ENCODE measurements around the gene PLCB1.

The PLCB1 gene

GRCh38 chr20:8700756-8701155 lies 568.7 kb downstream of the PLCB1 start:
- Histone ChIP-seq H3K4me1 (ENCODE audit: control insufficient read depth in 2 of 2, insufficient read depth in 1 of 2, low read depth in 1 of 2, low read length in 2 of 2) (no peaks in the 10 kb centered on the region), H4K8ac (ENCODE audit: low read depth, low read length) (no peak overlapping the region), H2AK5ac (ENCODE audit: low read depth, low read length) (no peak overlapping the region), H3K36me3 (replicated peaks in 1 of 2; ENCODE audit: control insufficient read depth in 2 of 2, insufficient read depth in 2 of 2, low read length in 2 of 2) (peaks cover 0 to 2% of the 10 kb centered on the region in 2 donors), H3K79me1 (ENCODE audit: low read depth, low read length) (no peaks in the 10 kb centered on the region), H2AFZ (ENCODE audit: low read length) (no peak overlapping the region), H3K27ac (replicated peaks; ENCODE audit: low read length) (no peak overlapping the region), H2BK12ac (ENCODE audit: low read length) (no peak overlapping the region), H3K4me2 (ENCODE audit: insufficient read depth, low read length, poor library complexity, severe bottlenecking) (no peak overlapping the region), H2BK120ac (ENCODE audit: low read depth, low read length) (no peak overlapping the region), H2BK15ac (ENCODE audit: low read length) (no peak overlapping the region), H3K23ac (ENCODE audit: low read depth, low read length, poor library complexity) (no peak overlapping the region), H3K14ac (ENCODE audit: low read length) (no peak overlapping the region), H3K4ac (ENCODE audit: low read length) (no peak overlapping the region), H3K9me3 (replicated peaks in 1 of 2; ENCODE audit: control insufficient read depth in 2 of 2, insufficient read depth in 1 of 2, low read depth in 1 of 2, low read length in 2 of 2) (no peaks in the 10 kb centered on the region), H3K18ac (ENCODE audit: low read length) (no peak overlapping the region), H2BK5ac (ENCODE audit: low read length) (no peak overlapping the region), H3K4me3 (ENCODE audit: low read length in 2 of 2) (no peak overlapping the region), H4K91ac (ENCODE audit: low read depth, low read length, poor library complexity) (no peak overlapping the region), H3K27me3 (ENCODE audit: control insufficient read depth in 3 of 3, insufficient read depth in 3 of 3, low read depth in 1 of 3, low read length in 3 of 3) (no peaks in the 10 kb centered on the region), H3K9ac (ENCODE audit: low read depth, low read length, poor library complexity) (no peak overlapping the region)
- whole genome bisulfite sequencing, 2 donors (ENCODE audit: extremely low coverage in 2 of 2, insufficient read length in 2 of 2, insufficient replicate concordance in 1 of 2), result no CpG with 5 or more reads among the region's 2 CpGs
- no peak for DNase-seq (ENCODE audit: low spot score)

- no CpG with 5 or more reads among the region's 5 CpGs for WGBS, 2 donors (ENCODE audit: extremely low coverage in 2 of 2, insufficient read length in 2 of 2, insufficient replicate concordance in 1 of 2)
Observed at GRCh38 chr20:8706961-8707700, 575.1 kb downstream of the PLCB1 start.

DNA sequence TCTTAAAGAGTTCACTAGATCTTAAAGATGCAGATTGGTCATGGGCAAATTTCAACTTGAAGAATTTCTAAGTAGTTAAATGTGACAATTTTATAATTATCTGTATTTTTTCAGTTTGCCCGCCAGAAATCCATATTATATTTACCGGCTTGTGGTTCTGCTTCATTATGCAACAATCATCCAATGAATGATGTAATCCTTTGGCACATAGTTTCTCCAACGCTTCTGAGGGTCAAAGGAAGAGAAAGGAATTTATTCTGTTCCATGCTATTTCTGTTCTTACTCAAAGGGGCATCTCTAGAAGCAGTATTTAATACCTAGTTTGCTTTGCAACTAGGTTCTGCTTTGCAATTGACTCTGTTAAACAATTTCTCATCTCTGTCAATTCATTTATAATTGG lies 577.6 kb downstream of the PLCB1 start:
- Histone ChIP-seq H3K4me2 (ENCODE audit: insufficient read depth, low read length, poor library complexity, severe bottlenecking) (no peak overlapping the region), H2BK15ac (ENCODE audit: low read length) (no peak overlapping the region), H3K27ac (replicated peaks; ENCODE audit: low read length) (no peak overlapping the region), H2AFZ (ENCODE audit: low read length) (no peak overlapping the region), H2AK5ac (ENCODE audit: low read depth, low read length) (no peak overlapping the region), H3K4ac (ENCODE audit: low read length) (no peak overlapping the region), H2BK12ac (ENCODE audit: low read length) (no peak overlapping the region), H3K9me3 (replicated peaks in 1 of 2; ENCODE audit: control insufficient read depth in 2 of 2, insufficient read depth in 1 of 2, low read depth in 1 of 2, low read length in 2 of 2) (no peaks in the 10 kb centered on the region), H4K91ac (ENCODE audit: low read depth, low read length, poor library complexity) (no peak overlapping the region), H3K18ac (ENCODE audit: low read length) (no peak overlapping the region), H3K79me1 (ENCODE audit: low read depth, low read length) (no peaks in the 10 kb centered on the region), H3K9ac (ENCODE audit: low read depth, low read length, poor library complexity) (no peak overlapping the region), H3K4me3 (ENCODE audit: low read length in 2 of 2) (no peak overlapping the region), H4K8ac (ENCODE audit: low read depth, low read length) (no peak overlapping the region), H3K14ac (ENCODE audit: low read length) (no peak overlapping the region), H3K23ac (ENCODE audit: low read depth, low read length, poor library complexity) (no peak overlapping the region), H3K27me3 (ENCODE audit: control insufficient read depth in 3 of 3, insufficient read depth in 3 of 3, low read depth in 1 of 3, low read length in 3 of 3) (no peaks in the 10 kb centered on the region), H3K36me3 (replicated peaks in 1 of 2; ENCODE audit: control insufficient read depth in 2 of 2, insufficient read depth in 2 of 2, low read length in 2 of 2) (peaks cover 0 to 3% of the 10 kb centered on the region in 2 donors), H2BK120ac (ENCODE audit: low read depth, low read length) (no peak overlapping the region), H2BK5ac (ENCODE audit: low read length) (no peak overlapping the region), H3K4me1 (ENCODE audit: control insufficient read depth in 2 of 2, insufficient read depth in 1 of 2, low read depth in 1 of 2, low read length in 2 of 2) (no peaks in the 10 kb centered on the region)
- no peak for DNase-seq (ENCODE audit: low spot score)
- no CpG with 5 or more reads among the region's 3 CpGs for WGBS, 2 donors (ENCODE audit: extremely low coverage in 2 of 2, insufficient read length in 2 of 2, insufficient replicate concordance in 1 of 2)

More at GRCh38 chr20:8706961-8707700, 575.1 kb downstream of the PLCB1 start:
- no peak overlapping the region for H2AK5ac ChIP-seq (ENCODE audit: low read depth, low read length)
- H2BK120ac ChIP-seq (ENCODE audit: low read depth, low read length), result no peak overlapping the region
- no peak overlapping the region for H3K4me3 ChIP-seq (ENCODE audit: low read length in 2 of 2)
- H3K18ac ChIP-seq (ENCODE audit: low read length), result no peak overlapping the region
- no peak overlapping the region for H4K8ac ChIP-seq (ENCODE audit: low read depth, low read length)
- H2BK12ac ChIP-seq (ENCODE audit: low read length), result no peak overlapping the region
- H2AFZ ChIP-seq (ENCODE audit: low read length), result no peak overlapping the region
- H3K23ac ChIP-seq (ENCODE audit: low read depth, low read length, poor library complexity), result no peak overlapping the region
- H3K9me3 ChIP-seq (replicated peaks in 1 of 2; ENCODE audit: control insufficient read depth in 2 of 2, insufficient read depth in 1 of 2, low read depth in 1 of 2, low read length in 2 of 2), result no peaks in the 10 kb centered on the region
- no peak overlapping the region for H2BK15ac ChIP-seq (ENCODE audit: low read length)
- H2BK5ac ChIP-seq (ENCODE audit: low read length), result no peak overlapping the region
- H3K36me3 ChIP-seq (replicated peaks in 1 of 2; ENCODE audit: control insufficient read depth in 2 of 2, insufficient read depth in 2 of 2, low read length in 2 of 2), result peaks cover 0 to 3% of the 10 kb centered on the region in 2 donors
- no peak overlapping the region for H3K27ac ChIP-seq (replicated peaks; ENCODE audit: low read length)
- no peak overlapping the region for H3K9ac ChIP-seq (ENCODE audit: low read depth, low read length, poor library complexity)
- H4K91ac ChIP-seq (ENCODE audit: low read depth, low read length, poor library complexity), result no peak overlapping the region
- H3K4me1 ChIP-seq (ENCODE audit: control insufficient read depth in 2 of 2, insufficient read depth in 1 of 2, low read depth in 1 of 2, low read length in 2 of 2), result no peaks in the 10 kb centered on the region
- no peak overlapping the region for H3K4ac ChIP-seq (ENCODE audit: low read length)
- no peak overlapping the region for H3K14ac ChIP-seq (ENCODE audit: low read length)
- H3K4me2 ChIP-seq (ENCODE audit: insufficient read depth, low read length, poor library complexity, severe bottlenecking), result no peak overlapping the region
- H3K27me3 ChIP-seq (ENCODE audit: control insufficient read depth in 3 of 3, insufficient read depth in 3 of 3, low read depth in 1 of 3, low read length in 3 of 3), result no peaks in the 10 kb centered on the region
- H3K79me1 ChIP-seq (ENCODE audit: low read depth, low read length), result no peaks in the 10 kb centered on the region
- DNase-seq (ENCODE audit: low spot score), result no peak

DNA sequence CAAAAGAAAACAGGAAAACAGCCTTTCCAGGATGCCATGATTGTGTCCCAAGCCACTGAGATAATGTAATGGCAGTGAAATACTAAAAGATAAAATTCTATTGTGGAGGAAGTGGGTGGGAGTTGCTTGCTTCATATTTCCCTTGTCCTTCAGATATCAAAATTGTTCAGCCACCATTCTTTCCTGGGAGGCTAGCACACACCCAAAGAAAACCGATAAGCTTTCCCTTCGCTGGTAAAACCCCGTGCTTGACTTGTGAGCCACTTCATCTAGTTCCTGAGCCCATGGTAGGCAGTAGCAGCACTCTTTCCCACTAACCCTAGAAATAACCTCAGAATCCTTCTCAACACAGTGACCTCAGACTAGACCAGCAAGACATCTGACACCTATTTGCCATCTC lies 579.4 kb downstream of the PLCB1 start:
- no peak overlapping the region for H3K27ac ChIP-seq (replicated peaks; ENCODE audit: low read length)
- WGBS, 2 donors (ENCODE audit: extremely low coverage in 2 of 2, insufficient read length in 2 of 2, insufficient replicate concordance in 1 of 2), result no CpG with 5 or more reads among the region's 3 CpGs

More for the DNA sequence above, 579.4 kb downstream of the PLCB1 start:
- Histone ChIP-seq H3K36me3 (replicated peaks in 1 of 2; ENCODE audit: control insufficient read depth in 2 of 2, insufficient read depth in 2 of 2, low read length in 2 of 2) (peaks cover 0 to 3% of the 10 kb centered on the region in 2 donors), H2BK5ac (ENCODE audit: low read length) (no peak overlapping the region), H3K4me3 (ENCODE audit: low read length in 2 of 2) (no peak overlapping the region), H3K23ac (ENCODE audit: low read depth, low read length, poor library complexity) (no peak overlapping the region), H3K9me3 (replicated peaks in 1 of 2; ENCODE audit: control insufficient read depth in 2 of 2, insufficient read depth in 1 of 2, low read depth in 1 of 2, low read length in 2 of 2) (no peaks in the 10 kb centered on the region), H4K8ac (ENCODE audit: low read depth, low read length) (no peak overlapping the region), H3K4me2 (ENCODE audit: insufficient read depth, low read length, poor library complexity, severe bottlenecking) (no peak overlapping the region), H3K9ac (ENCODE audit: low read depth, low read length, poor library complexity) (no peak overlapping the region), H3K4me1 (ENCODE audit: control insufficient read depth in 2 of 2, insufficient read depth in 1 of 2, low read depth in 1 of 2, low read length in 2 of 2) (no peaks in the 10 kb centered on the region), H3K4ac (ENCODE audit: low read length) (no peak overlapping the region), H3K14ac (ENCODE audit: low read length) (no peak overlapping the region), H2AK5ac (ENCODE audit: low read depth, low read length) (no peak overlapping the region), H2BK120ac (ENCODE audit: low read depth, low read length) (no peak overlapping the region), H3K18ac (ENCODE audit: low read length) (no peak overlapping the region), H2AFZ (ENCODE audit: low read length) (no peak overlapping the region), H3K27me3 (ENCODE audit: control insufficient read depth in 3 of 3, insufficient read depth in 3 of 3, low read depth in 1 of 3, low read length in 3 of 3) (no peaks in the 10 kb centered on the region), H2BK12ac (ENCODE audit: low read length) (no peak overlapping the region), H4K91ac (ENCODE audit: low read depth, low read length, poor library complexity) (no peak overlapping the region), H3K79me1 (ENCODE audit: low read depth, low read length) (no peaks in the 10 kb centered on the region), H2BK15ac (ENCODE audit: low read length) (no peak overlapping the region)
- DNase-seq (ENCODE audit: low spot score), result no peak

Data from neuronal stem cell (in vitro differentiated cells).